Activated CD4-positive, alpha-beta T cell treated with anti-CD3 and anti-CD28 coated beads, Interleukin-2, amount 50 U/mL, for 48 hours (primary cell): ENCODE data around the gene WDR20.
"Not testable (repeated sequence)": the region's sequence is repeated elsewhere in the genome, so short reads cannot be mapped to it uniquely, and the experiment has no call there.

Experiments
- DNase-seq, 2 experiments: peaks; one replicate each; pipeline ENCODE4 v3.0.0-alpha.2; 2020

The WDR20 gene, protein sequence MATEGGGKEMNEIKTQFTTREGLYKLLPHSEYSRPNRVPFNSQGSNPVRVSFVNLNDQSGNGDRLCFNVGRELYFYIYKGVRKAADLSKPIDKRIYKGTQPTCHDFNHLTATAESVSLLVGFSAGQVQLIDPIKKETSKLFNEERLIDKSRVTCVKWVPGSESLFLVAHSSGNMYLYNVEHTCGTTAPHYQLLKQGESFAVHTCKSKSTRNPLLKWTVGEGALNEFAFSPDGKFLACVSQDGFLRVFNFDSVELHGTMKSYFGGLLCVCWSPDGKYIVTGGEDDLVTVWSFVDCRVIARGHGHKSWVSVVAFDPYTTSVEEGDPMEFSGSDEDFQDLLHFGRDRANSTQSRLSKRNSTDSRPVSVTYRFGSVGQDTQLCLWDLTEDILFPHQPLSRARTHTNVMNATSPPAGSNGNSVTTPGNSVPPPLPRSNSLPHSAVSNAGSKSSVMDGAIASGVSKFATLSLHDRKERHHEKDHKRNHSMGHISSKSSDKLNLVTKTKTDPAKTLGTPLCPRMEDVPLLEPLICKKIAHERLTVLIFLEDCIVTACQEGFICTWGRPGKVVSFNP

DNA sequence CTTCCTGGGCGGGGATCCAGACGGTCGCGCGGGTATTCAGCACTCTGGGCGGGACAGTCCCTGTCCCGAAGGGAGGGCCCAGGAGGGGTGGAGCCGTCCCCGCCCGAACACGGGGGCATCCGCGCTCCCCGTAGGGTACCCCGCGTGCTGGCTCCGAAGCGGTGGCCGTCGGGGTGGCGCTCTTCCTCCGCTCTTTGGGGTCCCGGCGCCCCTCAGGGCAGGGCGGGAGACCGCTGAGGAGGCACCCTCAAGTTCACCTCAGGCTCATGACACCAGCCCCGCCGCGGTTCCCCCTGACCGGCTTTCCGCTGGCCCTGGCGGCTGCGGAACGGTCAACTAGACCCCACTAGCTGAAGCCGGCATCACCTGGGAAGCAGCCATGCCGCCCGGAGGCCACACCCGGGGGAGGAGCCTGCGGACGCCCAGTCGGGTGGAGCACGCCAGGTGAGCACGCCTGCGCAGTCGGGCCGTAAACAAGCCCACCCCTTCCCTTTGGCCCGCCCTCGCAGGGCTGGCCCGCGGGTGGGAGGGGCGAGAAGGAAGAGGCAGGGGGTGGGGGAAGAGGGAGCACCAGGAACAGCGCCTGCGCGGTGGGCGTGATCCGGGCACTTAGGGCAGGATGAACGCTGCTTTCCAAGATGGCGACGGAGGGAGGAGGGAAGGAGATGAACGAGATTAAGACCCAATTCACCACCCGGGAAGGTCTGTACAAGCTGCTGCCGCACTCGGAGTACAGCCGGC is at the start of gene WDR20:
WDR20 (plus strand) TSS at position 612 of the 741 bp plus-strand sequence; CDS start at position 639, 27 bp downstream.
- DNase-seq: peak; percentile 99

DNA sequence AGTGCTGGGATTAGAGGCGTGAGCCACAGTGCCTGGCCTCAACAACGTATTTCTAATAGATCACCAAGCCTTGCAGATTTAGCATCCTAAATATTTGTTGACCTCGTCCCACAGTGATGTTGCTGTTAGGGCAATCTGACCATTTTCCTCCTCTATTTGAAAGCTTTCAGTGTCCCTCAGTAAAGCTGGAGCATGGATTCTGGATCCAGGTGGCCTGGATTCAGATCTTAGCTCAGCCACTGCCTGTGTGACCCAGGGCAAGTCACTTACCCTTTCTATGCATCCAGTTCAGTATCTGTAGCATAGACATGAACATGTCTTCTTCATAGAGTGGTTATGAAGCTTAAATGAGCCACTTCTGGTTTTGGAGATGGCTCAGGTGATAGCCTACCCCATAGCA is 49.0 kb upstream of the WDR20 start:
- DNase-seq: no peak

DNA sequence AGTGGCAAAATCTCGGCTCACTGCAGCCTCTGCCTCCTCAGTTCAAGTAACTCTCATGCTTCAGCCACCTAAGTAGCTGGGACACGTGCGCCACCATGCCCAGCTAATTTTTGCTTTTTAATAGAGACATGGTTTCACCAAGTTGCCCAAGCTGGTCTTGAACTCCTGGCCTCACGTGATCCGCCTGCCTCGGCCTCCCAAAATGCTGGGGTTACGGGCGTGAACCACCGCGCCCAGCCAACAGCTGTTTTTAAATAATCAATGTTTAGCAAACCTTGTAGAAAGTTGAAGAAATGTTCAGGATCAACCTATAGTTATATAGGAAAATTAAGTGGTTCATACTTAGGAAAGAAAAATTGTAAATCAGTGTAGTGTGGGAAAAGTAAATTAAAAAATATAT is 46.9 kb upstream of the WDR20 start:
- DNase-seq: no peak

DNA sequence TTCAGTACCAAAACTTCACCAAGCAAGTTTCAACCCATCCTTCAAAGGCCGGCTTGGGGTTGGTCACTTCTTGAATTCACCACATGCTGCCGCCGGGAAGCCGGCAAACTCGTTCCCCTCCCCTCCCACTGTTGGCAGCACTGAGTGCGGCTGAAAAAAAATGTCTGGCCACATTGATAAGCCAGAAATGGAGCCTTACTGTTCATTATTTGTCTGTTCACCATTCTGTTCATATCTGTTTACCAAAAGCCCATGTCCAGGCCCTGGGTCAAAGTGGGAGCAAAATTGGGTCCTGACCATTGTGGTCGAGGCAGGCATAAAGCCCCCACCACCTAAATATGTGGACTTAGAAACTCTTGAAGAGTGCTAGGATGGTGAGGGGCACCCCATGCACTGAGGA is 45.6 kb upstream of the WDR20 start:
- DNase-seq: no peak

DNA sequence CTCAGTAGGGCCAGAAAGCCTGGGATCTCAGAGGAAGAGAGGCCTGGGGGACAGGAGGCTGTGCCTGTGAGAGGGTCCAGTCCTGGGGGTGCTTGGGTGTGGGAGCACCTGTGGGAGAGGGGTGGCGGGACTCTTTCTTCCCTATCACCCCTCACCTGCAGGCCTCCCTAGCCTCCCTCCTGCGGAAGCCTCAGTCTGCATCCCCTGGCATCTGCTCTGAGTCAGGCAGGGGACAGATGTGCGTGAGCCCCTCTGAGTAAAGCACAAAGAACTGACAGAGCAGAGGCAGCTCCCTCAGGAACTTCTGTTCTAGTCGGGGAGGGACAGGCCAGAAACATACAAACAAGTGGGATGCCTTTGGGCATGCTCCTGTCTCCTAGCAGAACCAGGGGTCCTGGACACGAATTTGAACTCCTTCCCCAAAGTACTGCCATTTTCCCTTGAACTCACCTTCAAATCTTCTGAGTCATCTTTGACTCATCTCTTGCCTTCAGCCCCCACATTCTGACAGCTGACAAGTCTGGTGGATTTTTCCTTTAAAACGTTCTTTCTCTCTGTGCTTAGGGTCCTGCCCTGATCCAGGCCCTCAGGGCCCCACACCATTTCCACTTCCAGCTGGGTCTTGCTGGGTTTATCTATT is 44.3 kb upstream of the WDR20 start:
- DNase-seq: peak in 1 of 2 experiments; percentile 16

DNA sequence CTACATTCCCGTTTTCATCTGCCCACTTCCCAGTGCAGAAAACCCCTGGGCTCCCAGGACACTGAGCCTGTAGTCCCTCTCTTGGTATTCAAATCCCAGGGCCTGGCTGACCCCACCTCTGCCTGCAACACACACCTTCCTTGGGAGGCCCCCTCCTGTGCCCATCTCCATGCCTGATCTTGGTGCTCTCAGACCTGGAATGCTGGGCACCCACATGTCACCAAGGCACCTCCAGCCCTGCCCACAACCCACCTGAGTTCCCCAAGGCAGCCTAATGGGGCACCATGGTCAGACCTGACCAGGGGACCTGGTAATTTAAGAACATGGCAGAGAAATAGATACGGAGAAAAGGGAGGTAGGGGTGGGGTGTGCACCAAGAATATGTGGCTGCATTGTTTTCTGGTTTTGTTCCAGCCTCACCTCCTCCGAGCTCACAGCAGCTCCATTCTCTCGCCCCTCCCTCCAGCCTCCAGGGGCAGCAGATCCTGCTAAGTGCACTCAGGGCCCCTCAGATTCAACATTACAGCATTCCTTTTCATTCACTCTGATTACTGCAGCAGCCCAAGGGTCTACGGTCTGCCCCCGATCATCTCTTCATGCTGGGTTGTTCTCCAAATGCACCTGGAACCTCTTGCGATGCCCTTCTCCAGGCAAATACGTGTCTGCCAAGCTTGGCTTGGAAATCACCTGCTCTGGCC is 43.7 kb upstream of the WDR20 start:
- no peak for DNase-seq

DNA sequence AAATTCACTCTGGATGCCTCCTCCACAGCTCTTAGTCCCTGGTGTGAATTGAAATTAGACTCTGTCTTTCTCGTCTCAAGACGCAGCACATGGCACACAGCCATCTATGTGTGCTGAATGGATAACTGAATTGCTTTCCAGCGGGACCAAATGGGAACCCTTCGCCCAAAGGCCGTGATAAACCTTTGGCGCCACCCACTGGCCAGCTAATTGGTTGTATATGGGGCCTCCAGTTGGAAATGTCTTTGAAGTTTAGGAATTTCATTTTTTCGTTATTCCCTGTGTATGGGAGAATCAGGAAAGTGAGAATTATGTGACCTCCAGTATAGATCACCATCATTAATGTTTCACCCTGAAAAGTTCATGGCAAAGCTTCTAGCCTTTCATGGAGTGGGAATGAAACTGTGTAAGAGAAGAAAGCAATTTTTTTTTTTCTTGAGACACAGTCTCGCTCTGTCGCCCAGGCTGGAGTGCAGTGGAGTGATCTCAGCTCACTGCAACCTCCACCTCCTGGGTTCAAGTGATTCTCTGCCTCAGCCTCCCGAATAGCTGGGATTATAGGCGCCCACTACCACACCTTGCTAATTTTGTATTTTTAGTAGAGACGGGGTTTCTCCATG is 43.0 kb upstream of the WDR20 start:
- peak; percentile 79 to 85 for DNase-seq

DNA sequence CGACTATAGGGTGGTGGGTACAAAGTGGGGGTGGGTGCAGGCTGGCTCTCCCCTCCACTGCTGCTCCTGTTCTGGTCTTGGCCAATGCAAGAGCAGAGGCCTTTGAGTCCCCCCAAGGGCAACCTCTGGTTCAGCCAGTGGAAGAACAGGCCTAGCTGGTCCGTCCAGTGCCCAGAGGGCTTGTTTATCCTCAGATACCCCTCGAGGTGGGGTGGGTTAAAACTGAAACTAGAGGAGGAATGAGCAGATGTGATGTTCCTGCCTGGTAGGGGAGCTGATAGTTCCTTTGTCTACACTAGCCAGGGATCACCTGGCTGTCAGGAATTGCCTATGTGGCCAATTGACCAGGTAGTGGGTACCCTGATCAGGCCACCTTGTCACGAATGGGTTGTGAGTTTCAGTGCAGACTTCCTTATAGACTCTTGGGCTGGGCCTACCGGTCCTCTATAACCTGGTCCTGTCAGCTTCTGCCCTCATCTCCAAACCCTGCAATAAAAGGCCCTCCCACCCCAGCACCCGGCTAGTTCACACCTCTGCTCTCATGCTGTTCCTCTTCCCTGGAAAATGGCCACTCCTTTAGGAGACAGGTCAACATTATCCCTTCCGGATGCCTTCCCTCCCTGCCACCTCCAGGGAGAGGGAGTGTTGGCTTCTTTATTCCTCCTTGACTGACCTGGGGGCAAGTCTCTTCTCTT is 42.1 kb upstream of the WDR20 start:
- DNase-seq: no peak

DNA sequence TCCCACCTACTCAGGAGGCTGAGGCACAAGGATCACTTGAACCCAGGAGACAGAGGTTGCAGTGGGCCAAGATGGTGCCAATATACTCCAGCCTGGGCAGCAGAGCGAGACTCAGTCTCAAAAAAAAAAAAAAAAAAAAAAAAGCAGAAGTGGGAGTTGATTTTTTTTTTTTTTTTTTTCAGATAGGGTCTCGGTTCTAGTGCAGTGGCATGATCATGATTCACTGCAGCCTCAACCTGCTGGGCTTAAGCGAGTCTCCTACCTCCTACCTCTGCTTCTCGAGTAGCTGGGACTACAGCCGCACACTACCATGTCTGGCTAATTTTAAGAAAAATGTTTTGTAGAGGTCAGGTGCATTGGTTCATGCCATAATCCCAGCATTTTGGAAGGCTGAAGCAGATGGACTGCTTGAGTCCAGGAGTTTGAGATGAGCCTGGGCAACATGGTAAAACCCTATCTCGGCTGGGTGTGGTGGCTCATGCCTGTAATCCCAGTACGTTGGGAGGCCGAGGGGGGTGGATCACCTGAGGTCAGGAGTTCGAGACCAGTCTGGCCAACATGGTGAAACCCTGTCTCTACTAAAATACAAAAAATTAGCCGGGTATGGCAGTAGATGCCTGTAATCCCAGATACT is 36.5 kb upstream of the WDR20 start:
- no peak for DNase-seq

DNA sequence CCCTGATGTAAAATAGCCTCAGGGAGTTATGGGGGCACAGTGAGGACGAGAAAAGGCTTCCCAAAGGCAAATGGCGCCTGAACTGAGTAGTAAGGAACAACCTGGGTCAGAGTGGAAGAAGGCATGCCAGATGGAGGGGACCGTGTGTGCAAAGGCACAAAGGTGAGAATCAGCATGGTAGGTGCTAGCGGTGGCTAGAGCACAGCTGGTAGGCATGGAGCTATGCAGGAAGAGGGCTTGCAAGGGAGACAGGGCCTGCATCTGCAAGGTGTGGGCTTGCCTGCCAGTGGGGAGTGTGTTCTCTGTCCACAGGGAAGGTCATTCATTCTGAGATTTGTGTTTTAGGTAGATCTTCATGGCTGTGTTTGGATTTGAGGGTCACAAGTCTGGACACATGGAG is 34.3 kb upstream of the WDR20 start:
- DNase-seq: no peak

DNA sequence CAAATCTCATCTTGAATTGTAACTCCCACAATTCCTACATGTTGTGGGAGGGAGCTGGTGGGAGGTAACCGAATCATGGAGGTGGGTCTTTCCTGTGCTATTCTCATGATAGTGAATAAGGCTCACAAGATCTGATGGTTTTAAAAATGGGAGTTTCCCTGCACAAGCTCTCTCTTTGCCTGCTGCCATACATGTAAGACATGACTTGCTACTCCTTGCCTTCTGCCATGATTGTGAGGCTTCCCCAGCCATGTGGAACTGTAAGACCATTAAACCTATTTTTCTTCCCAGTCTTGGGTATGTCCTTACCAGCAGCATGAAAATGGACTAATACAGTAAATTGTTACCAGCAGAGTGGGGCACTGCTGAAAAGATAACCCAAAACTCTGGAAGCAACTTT is 30.4 kb upstream of the WDR20 start:
- not testable (repeated sequence) for DNase-seq

DNA sequence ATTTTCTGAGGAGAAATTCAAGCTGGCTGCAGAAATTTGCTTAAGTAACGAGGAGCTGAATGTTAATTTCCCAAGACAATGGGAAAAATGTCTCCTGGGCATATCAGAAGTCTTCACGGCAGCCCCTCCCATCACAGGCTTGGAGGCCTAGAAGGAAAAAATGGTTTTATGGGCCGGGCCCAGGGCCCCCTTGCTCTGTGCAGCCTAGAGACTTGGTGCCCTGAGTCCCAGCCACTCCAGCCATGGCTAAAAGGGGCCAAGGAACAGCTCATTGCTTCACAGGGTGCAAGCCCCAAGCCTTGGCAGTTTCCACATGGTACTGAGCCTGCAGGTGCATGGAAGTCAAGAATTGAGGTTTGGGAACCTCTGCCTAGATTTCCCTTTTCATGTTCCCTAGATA is 28.6 kb upstream of the WDR20 start:
- no peak for DNase-seq

DNA sequence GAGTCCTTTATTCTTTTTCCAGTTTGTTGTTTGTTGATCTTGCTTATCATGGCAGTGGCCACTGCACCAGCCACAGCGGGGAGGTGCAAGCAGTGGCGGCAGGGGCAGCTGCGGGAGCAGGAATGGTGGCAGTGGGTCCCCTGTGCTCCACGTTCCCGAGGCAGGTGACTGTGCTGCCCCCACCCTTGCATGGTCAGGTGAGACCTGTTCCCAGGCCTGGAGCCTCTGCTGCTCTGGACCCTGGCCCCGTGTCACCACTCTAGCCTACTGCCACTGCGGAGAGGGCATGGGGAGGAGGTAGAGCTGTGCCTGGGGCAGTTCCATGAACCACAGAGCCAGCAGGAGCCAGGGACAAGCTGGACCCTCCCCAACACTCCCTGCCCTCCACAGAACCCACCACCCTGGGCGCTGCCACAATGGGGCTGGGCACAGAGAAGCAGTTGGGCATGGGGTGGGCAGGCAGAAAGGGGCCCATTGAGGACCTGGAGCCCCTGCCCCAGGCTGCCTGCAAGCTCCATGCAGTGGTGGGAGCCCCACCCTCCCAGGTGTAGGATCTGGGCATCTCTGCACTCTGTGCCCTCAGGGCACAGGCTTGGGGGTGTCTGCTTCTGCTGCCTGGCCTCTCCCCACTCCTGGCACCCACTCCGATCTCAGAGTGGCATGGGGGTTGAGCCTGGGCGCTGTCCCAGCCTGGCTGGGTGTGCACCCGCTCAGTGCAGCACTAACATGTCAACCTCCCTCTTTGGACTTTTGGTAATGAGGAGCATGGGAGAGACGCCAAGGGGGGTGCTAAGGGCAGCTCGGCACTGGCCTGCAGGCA is 23.1 kb upstream of the WDR20 start:
- no peak for DNase-seq

DNA sequence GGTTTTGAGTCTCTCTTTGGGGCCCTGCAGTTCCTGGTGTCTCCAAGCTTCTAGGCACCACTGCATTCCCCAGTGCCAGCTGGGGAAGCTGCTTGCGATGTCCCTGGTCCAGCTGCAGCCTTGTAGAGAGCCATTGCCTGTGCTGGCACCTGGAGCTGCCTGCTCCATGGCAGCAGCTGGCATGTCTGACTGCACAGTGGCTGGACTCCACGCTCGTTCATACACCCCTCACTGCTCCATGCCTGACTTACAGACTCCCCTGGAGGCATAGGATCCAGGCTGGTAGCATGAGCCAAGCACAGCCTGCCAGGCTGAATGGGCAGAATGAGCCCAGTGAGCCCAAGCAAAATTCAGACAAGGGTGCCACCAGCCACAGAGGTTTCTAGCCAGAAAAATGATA is 21.8 kb upstream of the WDR20 start:
- DNase-seq: no peak

DNA sequence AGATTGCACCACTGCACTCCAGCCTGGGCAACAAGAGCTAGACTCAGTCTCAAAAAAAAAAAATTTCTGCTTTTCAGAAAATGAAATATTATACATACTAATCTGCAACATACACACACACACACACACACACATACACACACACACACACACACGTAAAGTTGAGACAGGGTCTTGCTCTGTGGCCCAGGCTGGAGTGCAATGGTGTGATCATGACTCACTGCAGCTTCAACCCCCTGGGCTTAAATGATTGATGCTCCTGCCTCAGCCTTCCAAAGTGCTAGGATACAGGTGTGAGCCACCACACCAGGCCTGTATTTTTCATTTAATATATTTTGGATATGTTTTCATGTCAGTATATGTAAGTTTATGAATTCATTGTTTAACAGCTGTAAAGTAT is 18.8 kb upstream of the WDR20 start:
- no peak for DNase-seq

DNA sequence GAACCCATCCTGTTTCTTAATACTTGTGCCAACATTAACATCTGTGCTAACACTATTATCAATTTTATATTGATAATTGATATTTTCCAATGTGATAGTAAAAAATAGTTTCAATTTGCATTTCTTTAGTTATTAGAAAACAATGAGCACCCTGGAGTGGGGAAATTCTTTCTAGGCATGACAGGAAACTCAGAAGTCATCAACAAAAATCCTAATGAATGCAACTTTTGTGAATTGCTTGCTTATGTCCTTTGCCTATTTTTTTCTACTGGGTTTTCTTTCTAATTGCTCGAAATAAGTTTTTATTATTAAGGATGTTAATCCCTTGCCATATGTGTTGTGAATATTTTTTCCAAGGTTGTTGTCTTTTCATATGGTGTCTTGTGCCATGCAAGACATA is 18.1 kb upstream of the WDR20 start:
- no peak for DNase-seq

DNA sequence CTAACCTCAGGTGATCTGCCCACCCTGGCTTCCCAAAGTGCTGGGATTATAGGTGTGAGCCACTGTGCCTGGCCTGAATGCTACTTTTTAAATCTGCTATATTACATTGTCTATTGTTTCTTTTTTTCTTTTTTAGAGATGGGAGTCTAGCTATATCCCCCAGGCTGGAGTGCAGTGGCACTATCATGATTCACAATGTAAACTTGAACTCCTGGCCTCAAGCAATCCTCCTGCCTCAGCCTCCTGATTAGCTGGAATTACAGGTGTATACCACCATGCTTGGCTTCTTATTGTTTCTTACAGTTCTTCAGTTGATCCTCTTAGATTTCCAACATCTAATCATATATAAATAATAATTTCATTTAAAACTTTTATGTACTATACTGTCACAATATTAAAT is 15.3 kb upstream of the WDR20 start:
- DNase-seq: no peak

DNA sequence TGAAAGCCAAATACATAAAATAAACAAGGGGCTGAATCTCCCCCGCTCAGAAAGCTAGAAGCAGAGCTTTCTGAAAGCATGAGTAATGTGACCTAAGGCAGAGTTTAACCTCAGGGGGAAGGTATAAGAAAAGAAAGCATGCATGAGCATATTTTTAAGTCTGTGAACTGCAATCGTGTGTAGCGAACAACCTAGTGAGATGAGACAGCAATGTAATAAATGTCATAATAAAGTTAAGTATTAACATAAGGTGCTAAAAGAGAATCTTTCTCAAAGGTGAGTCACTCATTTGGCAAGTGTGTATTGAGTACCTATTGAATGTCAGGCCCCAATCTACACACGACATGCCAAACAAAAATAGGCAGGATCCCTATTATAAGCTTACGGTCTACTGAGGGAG is 14.2 kb upstream of the WDR20 start:
- DNase-seq: no peak

DNA sequence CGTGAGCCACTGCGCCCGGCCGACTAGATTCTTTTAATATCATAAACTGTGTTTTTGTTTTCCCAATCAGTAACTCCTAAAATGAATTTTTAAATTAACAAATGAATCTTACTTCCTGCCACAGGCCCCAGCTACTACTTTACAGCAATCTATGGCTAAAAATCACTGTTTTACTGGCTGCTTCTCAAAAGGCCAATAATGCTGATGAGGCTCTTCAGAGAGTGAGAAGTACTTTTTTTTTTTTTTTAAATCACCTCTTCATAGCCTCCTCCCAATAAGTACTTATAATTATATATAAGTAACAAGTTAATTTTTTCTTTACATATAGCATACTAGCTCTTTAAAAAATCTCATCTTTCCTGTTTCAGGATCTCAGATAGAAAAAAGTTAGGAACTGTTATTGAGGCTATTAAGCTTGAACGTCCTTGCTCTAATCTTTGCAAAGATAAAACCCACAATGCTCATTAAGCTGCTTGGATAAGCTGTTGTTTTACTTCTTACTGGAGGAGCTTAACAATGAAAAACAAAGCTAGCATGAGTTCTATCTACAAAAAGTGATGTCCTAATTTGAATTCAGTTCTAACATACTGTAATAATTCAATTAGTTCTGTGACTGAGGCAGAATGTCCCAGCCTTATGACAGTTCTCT is 12.8 kb upstream of the WDR20 start:
- no peak for DNase-seq

DNA sequence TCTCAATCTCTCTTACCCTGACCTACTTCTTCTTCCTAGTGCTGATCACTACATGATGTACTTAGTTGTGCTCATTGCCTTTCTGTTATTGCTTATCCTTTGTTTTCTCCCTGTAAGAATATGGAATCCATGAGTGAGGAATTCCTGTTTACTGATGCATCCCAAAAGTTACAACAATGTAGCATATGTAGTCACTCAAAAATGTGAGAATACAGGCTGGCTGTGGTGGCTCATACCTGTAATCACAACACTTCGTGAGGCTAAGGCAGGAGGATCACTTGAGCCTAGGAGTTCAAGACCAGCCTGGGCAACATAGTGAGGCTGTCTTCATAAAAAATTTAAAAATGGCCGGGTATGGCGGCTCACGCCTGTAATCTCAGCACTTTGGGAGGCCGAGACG is 8.0 kb upstream of the WDR20 start:
- DNase-seq: no peak
